GM21786 (cell line): ENCODE results near the gene MRPS34.
"Not testable (repeated sequence)": the region's sequence is repeated elsewhere in the genome, so short reads cannot be mapped to it uniquely, and the experiment has no call there.

Source experiments
- ATAC-seq: cut with Tn5 transposase; IDR thresholded peaks from one replicate; pipeline ENCODE4 v1.9.1; 2021; ENCODE audit not compliant: unreplicated experiment

The MRPS34 gene

GRCh38 chr16:1772908-1773702, at the start of gene MRPS34:
MRPS34 (minus strand) TSS chr16:1773134; CDS start chr16:1773119, 15 bp downstream.
- peak; percentile 39 for ATAC-seq

- no peak for ATAC-seq
These were observed 49.1 kb upstream of the MRPS34 start for GRCh38 chr16:1821861-1822611.

GRCh38 chr16:1820946-1821290, 48.0 kb upstream of the MRPS34 start:
- ATAC-seq, result no peak

GRCh38 chr16:1820096-1820945, 47.4 kb upstream of the MRPS34 start:
- no peak for ATAC-seq

- ATAC-seq, result no peak
These were observed 46.7 kb upstream of the MRPS34 start for GRCh38 chr16:1819611-1820010.

GRCh38 chr16:1818873-1819525, 46.1 kb upstream of the MRPS34 start:
- no peak for ATAC-seq

GRCh38 chr16:1818204-1818872, 45.4 kb upstream of the MRPS34 start:
- no peak for ATAC-seq

GRCh38 chr16:1817716-1818115, 44.8 kb upstream of the MRPS34 start:
- ATAC-seq, result no peak

- ATAC-seq, result no peak
These were observed 44.3 kb upstream of the MRPS34 start for GRCh38 chr16:1817276-1817589.

- no peak for ATAC-seq
These were observed 43.7 kb upstream of the MRPS34 start for GRCh38 chr16:1816396-1817275.

- no peak for ATAC-seq
These were observed 42.5 kb upstream of the MRPS34 start for GRCh38 chr16:1815461-1815860.

GRCh38 chr16:1812732-1813163, 39.8 kb upstream of the MRPS34 start:
- ATAC-seq, result no peak

GRCh38 chr16:1810536-1810935, 37.6 kb upstream of the MRPS34 start:
- ATAC-seq, result no peak

GRCh38 chr16:1810106-1810505, 37.2 kb upstream of the MRPS34 start:
- ATAC-seq, result no peak

GRCh38 chr16:1809281-1809801, 36.4 kb upstream of the MRPS34 start:
- ATAC-seq, result no peak

- ATAC-seq, result no peak
These were observed 35.8 kb upstream of the MRPS34 start for GRCh38 chr16:1808691-1809090.

- ATAC-seq, result no peak
These were observed 34.7 kb upstream of the MRPS34 start for GRCh38 chr16:1807626-1808025.

GRCh38 chr16:1800701-1801100, 27.8 kb upstream of the MRPS34 start:
- no peak for ATAC-seq

GRCh38 chr16:1799263-1799662, 26.3 kb upstream of the MRPS34 start:
- ATAC-seq, result not testable (repeated sequence)
